AG09319 (cell line): ENCODE data around the gene SULT1C3.

Experiments
- DNase-seq: peaks from one replicate; pipeline ENCODE4 v3.0.0-alpha.2; 2010; ENCODE audit warnings: low read depth; ENCODE audit errors: extremely low read depth
- CTCF ChIP-seq: IDR thresholded peaks from 2 replicates; pipeline ENCODE4 v1.5.1; 2011; ENCODE audit warnings: low read depth, mild to moderate bottlenecking, inconsistent platforms, low read length, moderate library complexity

Gene SULT1C3

GRCh38 chr2:108263401-108263800 is 23.6 kb downstream of the SULT1C3 start:
- TF ChIP-seq CTCF = no peak
- no peak for DNase-seq

DNA sequence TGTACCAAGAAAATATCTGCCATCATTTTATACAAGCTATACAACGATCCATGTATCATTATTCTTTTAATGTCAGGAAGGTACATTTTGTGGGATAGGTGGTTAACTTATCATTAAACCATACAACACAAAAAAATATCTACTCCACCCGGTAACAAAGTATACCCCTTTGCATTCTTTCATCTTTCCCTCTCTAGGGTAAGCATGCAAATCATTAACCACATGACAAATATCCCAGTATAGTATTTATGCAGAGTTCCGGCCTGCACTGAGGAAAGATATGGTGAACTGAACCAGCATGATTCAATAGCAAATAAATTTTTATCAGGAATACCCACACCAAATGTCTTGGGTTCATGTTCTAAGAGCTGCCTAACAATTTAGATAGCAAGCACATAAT is 26.4 kb downstream of the SULT1C3 start:
- DNase-seq = no peak
- no peak for TF ChIP-seq CTCF

- peak; percentile 18 for DNase-seq
- no peak for TF ChIP-seq CTCF
These were observed 27.3 kb downstream of the SULT1C3 start for GRCh38 chr2:108267101-108267500.

DNA sequence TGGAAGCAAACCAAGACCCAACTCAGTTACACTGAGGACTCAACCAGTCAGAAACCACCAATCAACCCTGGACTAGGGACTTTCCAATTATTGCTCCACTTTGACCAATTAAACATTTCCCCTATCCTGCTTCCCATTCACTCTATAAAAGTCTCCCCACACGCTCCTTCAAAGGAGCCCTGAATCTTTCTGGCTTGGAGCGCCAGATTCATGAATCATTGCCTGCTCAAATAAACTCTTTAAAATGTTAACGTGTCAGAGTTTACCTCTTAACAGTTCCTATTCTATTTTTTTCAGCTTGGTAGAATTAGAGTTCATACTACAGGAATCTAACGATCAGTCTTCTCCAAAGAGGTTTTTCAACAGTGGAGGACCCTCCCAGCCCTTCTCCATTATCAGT is 28.2 kb downstream of the SULT1C3 start:
- DNase-seq = peak; percentile 53

DNA sequence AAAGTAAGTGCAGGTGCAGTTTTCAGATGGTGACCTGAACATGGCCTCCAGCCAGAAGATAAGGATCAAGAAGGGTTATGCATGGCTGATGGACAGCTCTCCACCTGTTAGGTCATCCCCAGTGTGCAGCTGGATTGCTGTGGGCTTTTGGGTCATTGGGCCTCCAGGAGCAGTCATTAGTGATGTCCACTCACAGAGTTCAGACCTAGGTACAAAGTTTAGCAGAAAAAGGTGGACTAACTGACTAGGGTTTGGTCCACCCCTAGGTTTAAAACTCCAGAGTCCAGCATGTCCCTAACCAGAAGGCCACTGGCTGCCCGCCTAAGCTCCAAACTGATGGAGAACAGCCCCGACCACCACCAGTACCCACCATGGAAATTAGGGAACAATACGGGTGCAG is 30.6 kb downstream of the SULT1C3 start:
- no peak for DNase-seq
- TF ChIP-seq CTCF = no peak

More for the DNA sequence above, 28.2 kb downstream of the SULT1C3 start:
- no peak for TF ChIP-seq CTCF

- DNase-seq = no peak
- TF ChIP-seq CTCF = no peak
These were observed 31.2 kb downstream of the SULT1C3 start for GRCh38 chr2:108270768-108271506.

GRCh38 chr2:108271691-108272253 is 32.0 kb downstream of the SULT1C3 start:
- TF ChIP-seq CTCF = no peak
- DNase-seq = peak; percentile 47
